OCI-LY3 (cell line): ENCODE data around the gene SRCIN1.

Experiments used
- CTCF ChIP-seq: fragments of 200-600, 300-600 bp; sonication (generic); IDR thresholded peaks from 2 replicates; pipeline ENCODE4 v1.5.1; 2014; ENCODE audit warnings: antibody characterized with exemption, low read length, low read depth
- EZH2phosphoT487 ChIP-seq: fragments of 200-600 bp; shearing (Covaris generic); IDR thresholded peaks from 2 replicates; pipeline ENCODE4 v1.6.1; 2018; ENCODE audit warnings: antibody characterized with exemption, mixed run types, low read depth

GRCh38 chr17:38597375-38597774 is 8.4 kb downstream of the SRCIN1 start:
- TF ChIP-seq CTCF (no peak), EZH2phosphoT487 (no peak)
